Psoas muscle (tissue), 8 donors: ENCODE measurements around the gene DAZAP2. TPM values are rescaled to one million over a fixed set of nuclear protein-coding genes. Genes with fewer than 3 reads are reported as not detected.
"Not testable (repeated sequence)": the region's sequence is repeated elsewhere in the genome, so short reads cannot be mapped to it uniquely, and the experiment has no call there.

Experiments
- ATAC-seq, 4 donors: fragments of 200-7000 bp; cut with Tn5 transposase; one replicate each; pipeline ENCODE4 v1.9.1; 2020; ENCODE audit warnings: moderate library complexity in 3 of 4, mild to moderate bottlenecking in 2 of 4
- DNase-seq, 2 donors: peaks; one replicate each; pipeline ENCODE4 v3.0.0-alpha.2; 2020
- H3K27ac ChIP-seq: fragments of 200-600 bp; one replicate; pipeline ENCODE4 v1.8.0; 2022
- H3K27me3 ChIP-seq, 3 donors: fragments of 200-600 bp in 1 of 3; one replicate each; pipeline versions ENCODE4 v1.6.1 to v1.8.0; 2013 to 2022; ENCODE audit warnings: low read length in 2 of 3, mild to moderate bottlenecking in 2 of 3, moderate library complexity in 1 of 3; ENCODE audit not compliant: insufficient read depth in 3 of 3
- H3K36me3 ChIP-seq, 2 donors: fragments of 200-600 bp in 1 of 2; one replicate each; pipeline versions ENCODE4 v1.6.1 to v1.8.0; 2013 to 2022; ENCODE audit warnings: low read depth in 1 of 2, mild to moderate bottlenecking in 1 of 2, moderate library complexity in 1 of 2; ENCODE audit not compliant: insufficient read depth in 1 of 2
- H3K4me1 ChIP-seq: fragments of 200-600 bp; one replicate; pipeline ENCODE4 v1.8.0; 2022
- H3K4me3 ChIP-seq: fragments of 200-600 bp; one replicate; pipeline ENCODE4 v1.8.0; 2022; ENCODE audit warnings: mild to moderate bottlenecking
- H3K9me3 ChIP-seq: fragments of 200-600 bp; one replicate; pipeline ENCODE4 v1.8.0; 2022
- WGBS, 3 donors: extraction: QIAGEN DNeasy Blood & Tissue Kit; methylation state at CpG; one replicate each; pipeline versions ENCODE4 v1.1.6 to v1.1.7; 2013; 5-methylcytosine and 5-hydroxymethylcytosine counted together
- intact Hi-C, 2 donors: fragments of 100-400 bp; cut with DNase I; formaldehyde crosslinking; loops; one replicate each; pipeline versions ENCODE4 v1.11.0 to v1.14.2; 2022
- polyA plus RNA-seq, 3 donors: library from polyadenylated mRNA; stranded (reverse); fragments of 200-250 nt; gene quantifications; one replicate each; pipeline ENCODE4 v1.2.3, GENCODE V29; 2013
- total RNA-seq, 4 donors: library from RNA; stranded (reverse); fragmentation: NEBNext Ultra II Directional in 2 of 4; extraction: Animal tissue kit (Norgen Biotek cat#: 25700) in 2 of 4; gene quantifications; one replicate each; pipeline versions ENCODE4 v1.2.1 to v1.2.4, GENCODE V29; 2021 to 2023
- TF ChIP-seq, protein P1 (sequence below): fragments of 200-600 bp; IDR thresholded peaks from one replicate; pipeline ENCODE4 v1.8.0; 2022; ENCODE audit warnings: antibody characterized with exemption
- donor health status: healthy with polysubstance abuse.
- donor health status: DM: no; HTN: no; CAD: no; lungs with moderate emphysema.
- donor health status: Bipolar disorder and iron deficiency.
- donor health status: healthy.
- donor health status: DM: yes; HTN: yes; CAD: no.
- donor health status: DM: no; HTN: no; CAD: no.
- donor health status: DM: no; HTN: no; CAD: no.
- donor health status: DM: yes; HTN: yes; CAD: no.

DAZAP2 gene
- total and polyA plus RNA-seq, 7 donors, result 62.4 to 217 (median 149) TPM

DNA sequence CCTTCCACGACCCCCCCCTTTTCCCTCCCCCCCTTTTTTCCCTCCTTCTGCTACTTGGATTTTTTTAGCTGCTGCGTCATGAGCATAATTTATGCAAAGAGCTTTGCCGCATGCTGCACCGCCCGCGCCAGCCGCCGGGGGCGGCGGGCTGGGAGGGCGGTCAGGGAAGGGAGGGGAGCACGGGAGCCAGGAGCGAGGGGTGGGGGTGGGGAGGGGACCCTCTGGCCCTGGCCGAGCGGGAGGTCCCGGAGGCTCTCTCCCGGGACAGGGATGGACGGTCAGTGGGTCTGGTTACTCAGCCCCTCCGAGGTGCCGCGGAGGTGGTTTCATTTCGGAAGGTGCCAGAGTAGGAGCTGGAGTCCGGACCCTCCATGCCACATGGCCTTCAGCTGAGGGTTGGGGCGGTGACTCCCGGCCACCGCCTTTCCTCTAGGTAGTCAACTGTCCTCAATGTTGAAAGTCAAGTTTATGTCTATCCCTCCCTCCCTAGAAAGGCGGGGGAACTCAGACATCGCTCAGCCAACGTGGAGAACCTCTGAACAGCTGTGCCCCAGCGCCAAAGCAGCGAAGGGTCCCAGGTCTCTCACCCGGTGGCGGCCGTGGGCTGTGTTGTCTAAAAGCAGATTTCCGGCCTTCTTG lies 20.5 kb upstream of the DAZAP2 start, which contains the start of gene POU6F1:
Gene POU6F1, minus strand, starts transcription at position 95 of the 639 bp plus-strand sequence. CDS start 11,226 bp downstream, outside the sequence.
- peaks cover 16% of the 10 kb centered on the region for H3K4me1 ChIP-seq
- H3K4me3 ChIP-seq, result peak within 1 kb of the TSS; percentile 75
- 1% methylated on average over 22 to 35 of the region's 35 CpGs for WGBS, 3 donors
- ATAC-seq (peak; percentile 93 to 94 (median 93)), DNase-seq (peak; percentile 81 to 91)
- peak within 1 kb of the TSS; percentile 92 for H3K27ac ChIP-seq
- H3K36me3 ChIP-seq, result peaks cover 0 to 8% of the 10 kb centered on the region in 2 donors
- TF ChIP-seq, protein P1, sequence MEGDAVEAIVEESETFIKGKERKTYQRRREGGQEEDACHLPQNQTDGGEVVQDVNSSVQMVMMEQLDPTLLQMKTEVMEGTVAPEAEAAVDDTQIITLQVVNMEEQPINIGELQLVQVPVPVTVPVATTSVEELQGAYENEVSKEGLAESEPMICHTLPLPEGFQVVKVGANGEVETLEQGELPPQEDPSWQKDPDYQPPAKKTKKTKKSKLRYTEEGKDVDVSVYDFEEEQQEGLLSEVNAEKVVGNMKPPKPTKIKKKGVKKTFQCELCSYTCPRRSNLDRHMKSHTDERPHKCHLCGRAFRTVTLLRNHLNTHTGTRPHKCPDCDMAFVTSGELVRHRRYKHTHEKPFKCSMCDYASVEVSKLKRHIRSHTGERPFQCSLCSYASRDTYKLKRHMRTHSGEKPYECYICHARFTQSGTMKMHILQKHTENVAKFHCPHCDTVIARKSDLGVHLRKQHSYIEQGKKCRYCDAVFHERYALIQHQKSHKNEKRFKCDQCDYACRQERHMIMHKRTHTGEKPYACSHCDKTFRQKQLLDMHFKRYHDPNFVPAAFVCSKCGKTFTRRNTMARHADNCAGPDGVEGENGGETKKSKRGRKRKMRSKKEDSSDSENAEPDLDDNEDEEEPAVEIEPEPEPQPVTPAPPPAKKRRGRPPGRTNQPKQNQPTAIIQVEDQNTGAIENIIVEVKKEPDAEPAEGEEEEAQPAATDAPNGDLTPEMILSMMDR, result peak; percentile 48
- no peaks in the 10 kb centered on the region for H3K9me3 ChIP-seq
- intact Hi-C loops, result loop anchor here (1.0 to 5.0 kb wide), 4 partner anchors 20 to 46 kb away; partner anchors contain the start of genes DAZAP2 (in 2 of the 2) and TFCP2 (in 2 of the 2)
- no peaks in the 10 kb centered on the region for H3K27me3 ChIP-seq

DNA sequence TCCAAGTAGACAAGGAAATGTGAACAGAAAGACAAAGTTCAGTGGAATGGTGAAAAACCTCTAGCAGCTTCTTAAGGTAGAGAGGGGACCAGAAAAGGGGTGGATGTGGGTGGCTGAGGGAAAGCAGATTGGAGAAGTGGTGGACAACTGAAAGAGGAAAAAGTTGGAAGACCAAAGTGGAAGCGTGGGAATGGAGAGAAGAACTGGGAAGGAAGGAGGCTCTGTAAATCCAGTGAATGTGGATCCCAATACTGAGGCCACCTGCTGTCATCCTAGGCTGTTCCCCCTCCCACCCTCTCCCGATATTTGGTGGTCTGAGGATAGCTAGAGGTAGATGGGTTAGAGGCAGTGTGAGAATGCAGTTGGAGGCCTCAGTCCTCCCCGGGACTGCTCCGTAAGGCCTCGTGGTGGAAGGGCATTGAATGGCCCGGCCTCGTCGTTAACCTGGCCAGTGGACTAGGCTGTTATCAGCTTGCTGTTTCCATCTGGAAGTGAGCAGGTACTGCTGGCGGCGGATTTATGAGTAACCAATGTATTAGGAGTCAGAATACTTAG lies 19.9 kb upstream of the DAZAP2 start:
- TF ChIP-seq, protein P1, result no peak
- Histone ChIP-seq H3K9me3 (no peaks in the 10 kb centered on the region), H3K36me3 (peaks cover 0 to 6% of the 10 kb centered on the region in 2 donors), H3K27me3 (no peaks in the 10 kb centered on the region), H3K4me1 (peaks cover 16% of the 10 kb centered on the region), H3K27ac (peak overlapping the region; percentile 92), H3K4me3 (peak overlapping the region; percentile 75)
- DNase-seq (no peak), ATAC-seq (peak; percentile 28 to 49 (median 40))
- intact Hi-C loops, result loop anchor here (1.0 to 5.0 kb wide), 4 partner anchors 20 to 46 kb away; partner anchors contain the start of genes DAZAP2 (in 2 of the 2) and TFCP2 (in 2 of the 2)
- 32 to 37% (median 36%) methylated on average over 10 of the region's 10 CpGs for WGBS, 3 donors

DNA sequence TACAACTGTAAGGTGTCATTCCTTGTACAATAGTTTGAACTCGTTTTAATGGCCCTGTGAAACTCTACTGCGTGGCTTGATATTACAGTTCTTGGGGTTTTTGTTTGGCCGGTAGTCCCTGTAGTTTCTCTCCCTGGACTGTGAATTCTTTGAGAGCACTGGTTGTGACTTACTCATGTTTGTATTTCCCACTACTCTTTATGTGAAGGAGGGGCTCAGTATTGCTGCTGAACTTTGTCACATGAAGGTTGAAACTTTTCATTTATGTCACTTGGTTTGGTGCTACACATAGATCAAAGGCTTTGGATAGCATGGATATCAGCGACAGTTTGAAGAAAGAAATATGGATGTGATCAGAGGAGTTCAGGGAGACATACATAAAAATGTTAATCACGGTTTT lies 19.3 kb upstream of the DAZAP2 start:
- H3K36me3 ChIP-seq, result peaks cover 0 to 2% of the 10 kb centered on the region in 2 donors
- intact Hi-C loops, result loop anchor here (2.0 to 5.0 kb wide), 3 partner anchors 19 to 47 kb away; partner anchors contain the start of genes TFCP2 (in 2 of the 2) and DAZAP2 (in 1 of the 2)
- H3K4me3 ChIP-seq, result peak overlapping the region; percentile 75
- no peaks in the 10 kb centered on the region for H3K9me3 ChIP-seq
- no peak for ATAC-seq
- 75 to 82% (median 82%) methylated on average over 5 of the region's 5 CpGs for WGBS, 3 donors
- peak overlapping the region; percentile 92 for H3K27ac ChIP-seq
- no peaks in the 10 kb centered on the region for H3K27me3 ChIP-seq
- DNase-seq, result no peak
- H3K4me1 ChIP-seq, result peaks cover 16% of the 10 kb centered on the region
- TF ChIP-seq, protein P1, result no peak

DNA sequence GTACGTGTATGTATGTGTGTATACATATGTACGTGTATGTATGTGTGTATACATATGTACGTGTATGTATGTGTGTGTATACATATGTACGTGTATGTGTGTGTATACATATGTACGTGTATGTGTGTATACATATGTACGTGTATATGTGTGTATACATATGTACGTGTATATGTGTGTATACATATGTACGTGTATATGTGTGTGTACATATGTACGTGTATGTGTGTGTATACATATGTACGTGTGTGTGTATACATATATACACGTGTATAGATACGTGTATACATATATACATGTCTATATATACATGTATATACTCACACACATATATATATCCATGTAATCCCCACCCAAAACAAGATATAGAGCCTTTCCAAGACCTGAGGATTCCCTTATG lies 18.8 kb upstream of the DAZAP2 start:
- intact Hi-C loops, result loop anchor here (2.0 to 5.0 kb wide), 3 partner anchors 19 to 48 kb away; partner anchors contain the start of genes TFCP2 (in 2 of the 2) and DAZAP2 (in 1 of the 2)
- not testable (repeated sequence) for DNase-seq, H3K27me3 ChIP-seq, ATAC-seq, H3K27ac ChIP-seq, H3K9me3 ChIP-seq, H3K36me3 ChIP-seq
- 78 to 88% (median 87%) methylated on average over 12 of the region's 12 CpGs for WGBS, 3 donors
- Histone ChIP-seq H3K4me1 (peaks cover 16% of the 10 kb centered on the region), H3K4me3 (peak overlapping the region; percentile 75)

DNA sequence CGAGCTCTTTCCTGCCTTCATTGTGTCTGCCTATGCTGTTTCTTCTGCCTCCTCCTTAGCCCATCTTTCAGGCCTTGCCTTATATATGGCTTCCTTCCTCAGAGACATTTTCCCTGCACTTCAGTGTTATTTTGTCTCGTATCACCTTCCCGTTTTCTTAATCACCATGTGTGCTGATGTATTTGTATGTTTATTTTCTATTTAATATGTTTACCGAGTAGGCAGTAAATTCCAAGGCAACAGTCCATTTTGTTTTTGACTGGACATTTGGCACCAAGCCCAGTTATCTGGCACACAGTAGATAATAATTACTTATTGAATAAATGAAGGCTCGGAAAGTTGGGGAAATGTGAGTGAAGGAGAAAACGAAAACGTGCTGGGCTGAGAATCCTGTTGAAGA lies 16.2 kb upstream of the DAZAP2 start:
- 54 to 58% (median 54%) methylated on average over 7 of the region's 7 CpGs for WGBS, 3 donors
- peaks cover 8% of the 10 kb centered on the region for H3K4me1 ChIP-seq
- DNase-seq, result no peak
- TF ChIP-seq, protein P1, result no peak
- H3K27ac ChIP-seq, result no peak overlapping the region
- H3K4me3 ChIP-seq, result no peak overlapping the region
- H3K36me3 ChIP-seq, result peaks cover 0 to 14% of the 10 kb centered on the region in 2 donors
- intact Hi-C loops, result no loop called here
- H3K9me3 ChIP-seq, result no peaks in the 10 kb centered on the region
- no peaks in the 10 kb centered on the region for H3K27me3 ChIP-seq
- ATAC-seq, result no peak
